Caco-2 (cell line): Measurements from ENCODE around the gene MYADML2. TPM values are rescaled to one million over a fixed set of nuclear protein-coding genes. Genes with fewer than 3 reads are reported as not detected.
"Not testable (repeated sequence)": the region's sequence is repeated elsewhere in the genome, so short reads cannot be mapped to it uniquely, and the experiment has no call there.

ENCODE experiments used
- BruUV-seq: library from RNA; stranded (reverse); fragments of 400-500 nt; replicated peaks from 2 replicates; lab custom pipeline; 2021; lab: Mats Ljungman, UMichigan
- CTCF ChIA-PET: fragments of 300-600 bp; sonication (Branson Sonifier 250); formaldehyde crosslinking; loops from one replicate; lab custom pipeline; 2022; ENCODE audit warnings: antibody characterized with exemption; lab: Charles Lee
- POLR2A ChIA-PET: fragments of 300-600 bp; sonication (Branson Sonifier 250); formaldehyde crosslinking; loops from one replicate; lab custom pipeline; 2022; ENCODE audit warnings: antibody characterized with exemption; lab: Charles Lee
- DNase-seq, 2 experiments: peaks; one replicate each; pipeline versions ENCODE4 v3.0.0 to v3.0.0-alpha.2; 2020 to 2022
- H3K27me3 ChIP-seq: replicated peaks from 2 replicates; pipeline ENCODE4 v1.6.0; 2011; ENCODE audit warnings: low read length; ENCODE audit not compliant: control insufficient read depth, insufficient read depth
- H3K36me3 ChIP-seq: 2 replicates; pipeline ENCODE4 v1.5.1; 2011; ENCODE audit warnings: low read length; ENCODE audit not compliant: control insufficient read depth, insufficient read depth
- H3K4me1 ChIP-seq: fragments of 250-450 bp; sonication (Bioruptor Pico); 2 replicates; pipeline ENCODE4 v1.5.1; 2020; ENCODE audit warnings: mild to moderate bottlenecking
- H3K4me3 ChIP-seq: 2 replicates; pipeline ENCODE4 v1.5.1; 2011; ENCODE audit warnings: low read depth, mild to moderate bottlenecking, control low read depth, low read length
- H3K9me3 ChIP-seq: fragments of 250-450 bp; sonication (Bioruptor Pico); 2 replicates; pipeline ENCODE4 v1.5.1; 2020; ENCODE audit warnings: mild to moderate bottlenecking, moderate library complexity
- H3K27ac Mint-ChIP-seq: one replicate; pipeline ENCODE4 v1.8.0; 2022; ENCODE audit warnings: mixed read lengths; ENCODE audit not compliant: unreplicated experiment
- H3K27me3 Mint-ChIP-seq: one replicate; pipeline ENCODE4 v1.8.0; 2022; ENCODE audit warnings: mixed read lengths; ENCODE audit not compliant: insufficient read depth, unreplicated experiment
- H3K36me3 Mint-ChIP-seq: one replicate; pipeline ENCODE4 v1.8.0; 2022; ENCODE audit warnings: mild to moderate bottlenecking, mixed read lengths; ENCODE audit not compliant: insufficient read depth, unreplicated experiment
- H3K4me1 Mint-ChIP-seq: one replicate; pipeline ENCODE4 v1.8.0; 2022; ENCODE audit warnings: low read depth, mixed read lengths; ENCODE audit not compliant: unreplicated experiment
- H3K4me3 Mint-ChIP-seq: one replicate; pipeline ENCODE4 v1.8.0; 2022; ENCODE audit warnings: mild to moderate bottlenecking, moderate library complexity, mixed read lengths; ENCODE audit not compliant: unreplicated experiment
- H3K9me3 Mint-ChIP-seq: one replicate; pipeline ENCODE4 v1.8.0; 2022; ENCODE audit warnings: mixed read lengths; ENCODE audit not compliant: unreplicated experiment
- CTCF ChIP-seq, 2 experiments: fragments of 200-600 bp in 1 of 2; IDR thresholded peaks; 1 replicate in 1 of 2; 2 replicates in 1 of 2; pipeline versions ENCODE4 v1.5.1 to v1.8.0; 2011 to 2022; ENCODE audit warnings: antibody characterized with exemption in 1 of 2, control low read depth in 1 of 2, inconsistent platforms in 1 of 2, low read depth in 1 of 2, low read length in 1 of 2, mild to moderate bottlenecking in 1 of 2, moderate library complexity in 1 of 2; ENCODE audit not compliant: insufficient read depth in 1 of 2, severe bottlenecking in 1 of 2, unreplicated experiment in 1 of 2
- intact Hi-C: fragments of 100-400 bp; cut with micrococcal nuclease; formaldehyde crosslinking; loops from one replicate; pipeline ENCODE4 v1.10.0; 2022; ENCODE audit not compliant: unreplicated experiment
- total RNA-seq: library from RNA; stranded (reverse); gene quantifications from 2 replicates; pipeline ENCODE4 v1.2.3, GENCODE V29; 2022

MYADML2 gene
- total RNA-seq, 1 experiment from 2014 or later: not detected

GRCh38 chr17:81955058-81955681 is 8.1 kb upstream of the MYADML2 start:
- no peak for DNase-seq
- Mint-ChIP-seq H3K4me1 (peaks cover 6% of the 10 kb centered on the region), H3K36me3 (peaks cover 15% of the 10 kb centered on the region), H3K27ac (no peak overlapping the region), H3K9me3 (no peaks in the 10 kb centered on the region), H3K4me3 (no peak overlapping the region), H3K27me3 (no peaks in the 10 kb centered on the region)
- CTCF ChIA-PET: interaction anchor here (0.6 to 1.8 kb wide), 3 partner anchors 12 to 67 kb away, joined by 5 read pairs; partner anchors contain the start of genes CENPX and LRRC45
- Histone ChIP-seq H3K36me3 (no peaks in the 10 kb centered on the region), H3K9me3 (no peaks in the 10 kb centered on the region), H3K4me3 (no peak overlapping the region), H3K4me1 (peaks cover 32% of the 10 kb centered on the region), H3K27me3 (no peaks in the 10 kb centered on the region)
- no TSS peak for BruUV-seq
- no peak for TF ChIP-seq CTCF (IDR thresholded peaks at IDR 0.05; ENCODE audit: insufficient read depth in 1 of 2, low read depth in 1 of 2, low read length in 1 of 2, severe bottlenecking in 1 of 2, unreplicated experiment in 1 of 2)
- intact Hi-C loops: no loop called here
- POLR2A ChIA-PET: no interaction called here

GRCh38 chr17:81954131-81955057 is 7.4 kb upstream of the MYADML2 start:
- H3K9me3 Mint-ChIP-seq: no peaks in the 10 kb centered on the region
- Histone ChIP-seq H3K36me3 (no peaks in the 10 kb centered on the region), H3K27me3 (no peaks in the 10 kb centered on the region), H3K4me3 (no peak overlapping the region), H3K4me1 (peaks cover 26% of the 10 kb centered on the region), H3K9me3 (no peaks in the 10 kb centered on the region)
- intact Hi-C loops: no loop called here
- DNase-seq: no peak
- no peak for TF ChIP-seq CTCF (IDR thresholded peaks at IDR 0.05; ENCODE audit: insufficient read depth in 1 of 2, low read depth in 1 of 2, low read length in 1 of 2, severe bottlenecking in 1 of 2, unreplicated experiment in 1 of 2)
- POLR2A ChIA-PET: interaction anchor here (0.7 kb wide), 1 partner anchor 10 kb away, joined by 9 read pairs; no protein-coding TSS in a partner anchor
- H3K4me3 Mint-ChIP-seq: no peak overlapping the region
- H3K27ac Mint-ChIP-seq: no peak overlapping the region
- CTCF ChIA-PET: interaction anchor here (0.7 to 1.8 kb wide), 4 partner anchors 13 to 68 kb away, joined by 3 to 5 read pairs (median 5); partner anchors contain the start of genes CENPX, LRRC45 and MAFG
- peaks cover 6% of the 10 kb centered on the region for H3K4me1 Mint-ChIP-seq
- BruUV-seq: no TSS peak
- peaks cover 15% of the 10 kb centered on the region for H3K36me3 Mint-ChIP-seq
- no peaks in the 10 kb centered on the region for H3K27me3 Mint-ChIP-seq

GRCh38 chr17:81953443-81953842 is 6.4 kb upstream of the MYADML2 start:
- H3K4me1 Mint-ChIP-seq, H3K27ac Mint-ChIP-seq, H3K4me3 ChIP-seq, H3K9me3 ChIP-seq, intact Hi-C loops, H3K27me3 Mint-ChIP-seq, DNase-seq, H3K27me3 ChIP-seq, H3K4me3 Mint-ChIP-seq, H3K36me3 ChIP-seq, BruUV-seq, H3K9me3 Mint-ChIP-seq: not testable (repeated sequence)
- POLR2A ChIA-PET: interaction anchor here (0.7 kb wide), 1 partner anchor 9 kb away, joined by 9 read pairs; no protein-coding TSS in a partner anchor
- H3K4me1 ChIP-seq: peaks cover 20% of the 10 kb centered on the region
- peaks cover 10% of the 10 kb centered on the region for H3K36me3 Mint-ChIP-seq
- CTCF ChIA-PET: interaction anchor here (0.7 kb wide), 1 partner anchor 15 kb away, joined by 5 read pairs; no protein-coding TSS in a partner anchor
